H1 (cell line): ENCODE results near the gene TTC9.

Experiments used
- JUN ChIP-seq: IDR thresholded peaks from 2 replicates; pipeline ENCODE4 v1.6.1; 2011; ENCODE audit warnings: low read depth, mild to moderate bottlenecking, improper control_type of control experiment, low read length
- TF ChIP-seq, protein P1 (sequence below), 3 experiments: IDR thresholded peaks; 1 replicate in 2 of 3; 2 replicates in 1 of 3; pipeline versions ENCODE4 v1.5.1 to v1.6.1; 2011; ENCODE audit warnings: low read length in 3 of 3, mild to moderate bottlenecking in 3 of 3, inconsistent platforms in 2 of 3, low read depth in 1 of 3, moderate library complexity in 1 of 3; ENCODE audit not compliant: insufficient read depth in 1 of 3; ENCODE audit errors: control extremely low read depth in 1 of 3

DNA sequence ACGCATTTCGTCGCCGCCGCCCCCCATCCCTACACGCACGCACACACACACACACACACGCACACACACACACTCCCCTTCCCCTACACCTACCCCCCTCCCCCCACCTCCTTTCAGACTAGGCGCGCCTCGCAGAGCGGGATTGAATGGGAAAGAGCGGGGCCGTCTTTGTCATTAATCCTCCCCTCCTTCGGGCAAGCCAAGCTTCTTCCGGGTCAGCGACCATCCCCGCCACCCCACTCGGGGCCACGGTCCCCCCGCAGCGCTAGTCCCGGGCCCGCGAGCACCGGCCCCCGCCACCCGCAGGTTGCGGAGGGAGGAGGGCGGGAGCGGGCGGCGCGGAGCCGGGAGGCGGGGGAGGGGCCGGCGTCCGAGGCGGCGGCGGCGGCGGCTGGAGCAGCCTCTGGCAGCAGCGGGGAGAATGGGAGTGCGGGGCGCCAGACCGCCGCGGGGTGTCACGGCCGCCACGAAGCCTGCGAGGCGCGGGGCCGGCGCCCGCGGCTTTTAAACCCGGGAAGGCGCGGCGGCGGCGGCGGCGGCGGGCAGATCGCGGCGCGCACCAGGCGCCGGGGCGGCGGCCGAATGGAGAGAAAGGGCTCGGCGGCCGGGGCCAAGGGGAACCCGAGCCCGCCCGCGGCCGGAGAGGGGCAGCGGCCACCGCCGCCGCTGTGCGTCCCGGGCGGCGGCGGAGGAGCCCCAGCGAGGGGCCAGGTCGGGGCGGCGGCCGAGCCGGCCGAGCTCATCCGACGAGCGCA, at the start of gene TTC9:
- TF ChIP-seq, protein P1, sequence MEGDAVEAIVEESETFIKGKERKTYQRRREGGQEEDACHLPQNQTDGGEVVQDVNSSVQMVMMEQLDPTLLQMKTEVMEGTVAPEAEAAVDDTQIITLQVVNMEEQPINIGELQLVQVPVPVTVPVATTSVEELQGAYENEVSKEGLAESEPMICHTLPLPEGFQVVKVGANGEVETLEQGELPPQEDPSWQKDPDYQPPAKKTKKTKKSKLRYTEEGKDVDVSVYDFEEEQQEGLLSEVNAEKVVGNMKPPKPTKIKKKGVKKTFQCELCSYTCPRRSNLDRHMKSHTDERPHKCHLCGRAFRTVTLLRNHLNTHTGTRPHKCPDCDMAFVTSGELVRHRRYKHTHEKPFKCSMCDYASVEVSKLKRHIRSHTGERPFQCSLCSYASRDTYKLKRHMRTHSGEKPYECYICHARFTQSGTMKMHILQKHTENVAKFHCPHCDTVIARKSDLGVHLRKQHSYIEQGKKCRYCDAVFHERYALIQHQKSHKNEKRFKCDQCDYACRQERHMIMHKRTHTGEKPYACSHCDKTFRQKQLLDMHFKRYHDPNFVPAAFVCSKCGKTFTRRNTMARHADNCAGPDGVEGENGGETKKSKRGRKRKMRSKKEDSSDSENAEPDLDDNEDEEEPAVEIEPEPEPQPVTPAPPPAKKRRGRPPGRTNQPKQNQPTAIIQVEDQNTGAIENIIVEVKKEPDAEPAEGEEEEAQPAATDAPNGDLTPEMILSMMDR (IDR thresholded peaks at IDR 0.05; ENCODE audit: control extremely low read depth in 1 of 3, insufficient read depth in 1 of 3, low read depth in 1 of 3, low read length in 3 of 3), result no peak
- TF ChIP-seq JUN, result no peak
